ENCODE measurements around the gene ATRIP.

- TF ChIP-seq CTCF (IDR thresholded peaks at IDR 0.05) (no peak), POLR2A (IDR thresholded peaks at IDR 0.05) (no peak)
Measured at GRCh38 chr3:48505968-48506504, 59.5 kb downstream of the ATRIP start.

Data from sigmoid colon (tissue), 3 donors.